GM12878 (cell line): ENCODE data around the gene CDYL. TPM values are rescaled to one million over a fixed set of nuclear protein-coding genes. Genes with fewer than 3 reads are reported as not detected.

Experiments
- BCLAF1 ChIP-seq: fragments of 450-650 bp; IDR thresholded peaks from 2 replicates; pipeline ENCODE4 v1.6.1; 2017; ENCODE audit warnings: antibody characterized with exemption, mild to moderate bottlenecking, moderate library complexity
- CHD1 ChIP-seq: IDR thresholded peaks from 2 replicates; pipeline ENCODE4 v1.6.1; 2012; ENCODE audit warnings: low read depth, low read length, improper control_type of control experiment
- CHD4 ChIP-seq: fragments of 200-600 bp; sonication (generic); IDR thresholded peaks from 2 replicates; pipeline ENCODE4 v1.6.1; 2016; ENCODE audit warnings: mild to moderate bottlenecking
- CUX1 ChIP-seq: IDR thresholded peaks from 2 replicates; pipeline ENCODE4 v1.6.1; 2012; ENCODE audit warnings: improper control_type of control experiment, low read depth, low read length; ENCODE audit not compliant: insufficient replicate concordance
- DPF2 ChIP-seq: fragments of 450-650 bp; IDR thresholded peaks from 2 replicates; pipeline ENCODE4 v1.6.1; 2017; ENCODE audit warnings: mild to moderate bottlenecking
- HCFC1 ChIP-seq: fragments of 150-350 bp; IDR thresholded peaks from 2 replicates; pipeline ENCODE4 v1.6.1; 2014; ENCODE audit warnings: low read length
- IKZF2 ChIP-seq, 2 experiments: fragments of 450-650 bp; IDR thresholded peaks; 2 replicates each; pipeline ENCODE4 v1.6.1; 2017; ENCODE audit warnings: mild to moderate bottlenecking in 2 of 2, moderate library complexity in 2 of 2
- IRF3 ChIP-seq: fragments of 450-650 bp; IDR thresholded peaks from 2 replicates; pipeline ENCODE4 v1.6.1; 2014; ENCODE audit warnings: mild to moderate bottlenecking
- LARP7 ChIP-seq: fragments of 450-650 bp; IDR thresholded peaks from 2 replicates; pipeline ENCODE4 v1.6.1; 2017; ENCODE audit warnings: mild to moderate bottlenecking
- NR2C2 ChIP-seq: IDR thresholded peaks from 2 replicates; pipeline ENCODE4 v1.6.1; 2011; ENCODE audit warnings: borderline replicate concordance, low read depth; ENCODE audit not compliant: control insufficient read depth, insufficient read length
- POLR2AphosphoS5 ChIP-seq: IDR thresholded peaks from 2 replicates; pipeline ENCODE4 v1.6.1; 2011; ENCODE audit warnings: mild to moderate bottlenecking, low read length, inconsistent platforms
- RUNX3 ChIP-seq: IDR thresholded peaks from 2 replicates; pipeline ENCODE4 v1.6.1; 2012; ENCODE audit warnings: low read length, inconsistent platforms
- SUZ12 ChIP-seq: fragments of 200-600 bp; sonication (generic); IDR thresholded peaks from one replicate; pipeline ENCODE4 v1.6.1; 2018; ENCODE audit warnings: antibody characterized with exemption, mild to moderate bottlenecking; ENCODE audit not compliant: unreplicated experiment
- TARDBP ChIP-seq: IDR thresholded peaks from 2 replicates; pipeline ENCODE4 v1.6.1; 2016; ENCODE audit warnings: borderline replicate concordance
- TCF12 ChIP-seq: IDR thresholded peaks from 2 replicates; pipeline ENCODE4 v1.6.1; 2011; ENCODE audit warnings: low read depth, mild to moderate bottlenecking, low read length
- ZBED1 ChIP-seq: IDR thresholded peaks from 2 replicates; pipeline ENCODE4 v1.6.1; 2016; ENCODE audit warnings: borderline replicate concordance
- polyA plus RNA-seq, 11 experiments: library from polyadenylated mRNA; depleted of rRNA in 4 of 11; unstranded in 6 of 11; stranded (reverse) in 5 of 11; fragments of >200 nt; fragmentation: Nextera tagmentation in 4 of 11; fragmentation: Illumina TruSeq in 1 of 11; extraction: Ambion mirVana in 4 of 11; extraction: Trizol in 1 of 11; gene quantifications; 1 replicate in 1 of 11; 2 replicates in 10 of 11; pipeline versions ENCODE4 v1.2.1 to v1.2.3, GENCODE V29; 2011 to 2016; ENCODE audit warnings: inconsistent platforms in 2 of 11, missing spikeins in 2 of 11, low read depth in 1 of 11
- total RNA-seq, 4 experiments: library from RNA; depleted of rRNA in 3 of 4; stranded (reverse); fragments of >200 nt in 3 of 4; fragmentation: Illumina TruSeq in 1 of 4; extraction: Trizol in 1 of 4; gene quantifications; 2 replicates each; pipeline versions ENCODE4 v1.2.1 to v1.2.3, GENCODE V29; 2013 to 2021
- TF ChIP-seq, protein P1 (sequence below): IDR thresholded peaks from 2 replicates; pipeline ENCODE4 v1.6.1; 2012; ENCODE audit warnings: low read depth, low read length, improper control_type of control experiment
- TF ChIP-seq, protein P2 (sequence below): IDR thresholded peaks from 2 replicates; pipeline ENCODE4 v1.6.1; 2011; ENCODE audit warnings: borderline replicate concordance, low read depth, mild to moderate bottlenecking, moderate library complexity, low read length; ENCODE audit not compliant: insufficient read depth, poor library complexity, severe bottlenecking

The CDYL gene
- total and polyA plus RNA-seq, 10 of the 15 experiments (the other 5 are each of a cell fraction or from before 2014, with no cell fraction given), result 9.3 to 61.2 (median 28.5) TPM

- TF ChIP-seq DPF2, result no peak
- no peak for TF ChIP-seq CHD1
- TF ChIP-seq HCFC1, result no peak
- TF ChIP-seq RUNX3, result no peak
- TF ChIP-seq LARP7, result no peak
- no peak for TF ChIP-seq NR2C2
- TF ChIP-seq ZBED1, result 0 out of 2 replicates have a peak, but pooled peaks have one; percentile 9
- TF ChIP-seq CHD4, result no peak
- TF ChIP-seq CUX1, result no peak
- TF ChIP-seq, protein P1, sequence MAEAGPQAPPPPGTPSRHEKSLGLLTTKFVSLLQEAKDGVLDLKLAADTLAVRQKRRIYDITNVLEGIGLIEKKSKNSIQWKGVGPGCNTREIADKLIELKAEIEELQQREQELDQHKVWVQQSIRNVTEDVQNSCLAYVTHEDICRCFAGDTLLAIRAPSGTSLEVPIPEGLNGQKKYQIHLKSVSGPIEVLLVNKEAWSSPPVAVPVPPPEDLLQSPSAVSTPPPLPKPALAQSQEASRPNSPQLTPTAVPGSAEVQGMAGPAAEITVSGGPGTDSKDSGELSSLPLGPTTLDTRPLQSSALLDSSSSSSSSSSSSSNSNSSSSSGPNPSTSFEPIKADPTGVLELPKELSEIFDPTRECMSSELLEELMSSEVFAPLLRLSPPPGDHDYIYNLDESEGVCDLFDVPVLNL, result no peak
- 0 out of 2 replicates have a peak, but pooled peaks have one; percentile 50 for TF ChIP-seq POLR2AphosphoS5
- no peak for TF ChIP-seq IRF3
- TF ChIP-seq BCLAF1, result no peak
- TF ChIP-seq SUZ12, result no peak
- no peak for TF ChIP-seq TARDBP
- no peak for TF ChIP-seq TCF12
- TF ChIP-seq, protein P2, sequence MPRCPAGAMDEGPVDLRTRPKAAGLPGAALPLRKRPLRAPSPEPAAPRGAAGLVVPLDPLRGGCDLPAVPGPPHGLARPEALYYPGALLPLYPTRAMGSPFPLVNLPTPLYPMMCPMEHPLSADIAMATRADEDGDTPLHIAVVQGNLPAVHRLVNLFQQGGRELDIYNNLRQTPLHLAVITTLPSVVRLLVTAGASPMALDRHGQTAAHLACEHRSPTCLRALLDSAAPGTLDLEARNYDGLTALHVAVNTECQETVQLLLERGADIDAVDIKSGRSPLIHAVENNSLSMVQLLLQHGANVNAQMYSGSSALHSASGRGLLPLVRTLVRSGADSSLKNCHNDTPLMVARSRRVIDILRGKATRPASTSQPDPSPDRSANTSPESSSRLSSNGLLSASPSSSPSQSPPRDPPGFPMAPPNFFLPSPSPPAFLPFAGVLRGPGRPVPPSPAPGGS, result no peak
- TF ChIP-seq IKZF2 (IDR thresholded peaks at IDR 0.05), result no peak; a peak in 1 of 4 replicates
Measured at GRCh38 chr6:4777394-4777935, 1.3 kb downstream of the CDYL start (continued).
